Ovary (tissue), 3 donors: ENCODE measurements around the gene POLA2.

Source experiments
- EP300 ChIP-seq: sonication (generic); formaldehyde crosslinking; IDR thresholded peaks from one replicate; pipeline ENCODE4 v1.6.1; 2017; ENCODE audit warnings: antibody characterized with exemption
- POLR2A ChIP-seq: fragments of 450-650 bp; IDR thresholded peaks from one replicate; pipeline ENCODE4 v1.6.1; 2017; ENCODE audit warnings: antibody characterized with exemption, mild to moderate bottlenecking, moderate library complexity
- TF ChIP-seq, protein P1 (sequence below), 3 donors: fragments of 450-650 bp in 2 of 3; fragments of 200-600 bp in 1 of 3; IDR thresholded peaks; one replicate each; pipeline versions ENCODE4 v1.5.1 to v1.8.0; 2016 to 2022; ENCODE audit warnings: antibody characterized with exemption in 3 of 3, mild to moderate bottlenecking in 1 of 3
- donor health status: DM: no; HTN: no; CAD: no.

DNA sequence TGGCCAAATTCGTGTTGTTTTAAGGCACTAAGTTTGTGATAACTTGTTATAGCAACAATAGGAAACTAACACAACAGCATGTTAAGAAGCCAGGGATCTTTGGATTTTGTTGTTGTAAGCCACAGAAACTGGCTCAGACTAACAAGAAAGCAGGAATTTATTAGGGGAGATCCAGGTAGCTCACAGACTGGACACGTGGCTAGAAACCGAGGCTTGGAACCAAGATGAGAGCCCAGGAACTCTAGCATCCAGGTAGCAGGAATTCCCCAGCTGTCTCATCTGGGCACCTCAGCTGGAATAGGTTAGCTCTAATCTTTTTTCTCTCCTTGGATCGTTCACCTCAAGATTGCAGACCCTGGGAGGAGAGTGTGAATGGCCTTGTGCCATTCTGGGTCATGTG is 24.9 kb downstream of the POLA2 start:
- TF ChIP-seq, protein P1, sequence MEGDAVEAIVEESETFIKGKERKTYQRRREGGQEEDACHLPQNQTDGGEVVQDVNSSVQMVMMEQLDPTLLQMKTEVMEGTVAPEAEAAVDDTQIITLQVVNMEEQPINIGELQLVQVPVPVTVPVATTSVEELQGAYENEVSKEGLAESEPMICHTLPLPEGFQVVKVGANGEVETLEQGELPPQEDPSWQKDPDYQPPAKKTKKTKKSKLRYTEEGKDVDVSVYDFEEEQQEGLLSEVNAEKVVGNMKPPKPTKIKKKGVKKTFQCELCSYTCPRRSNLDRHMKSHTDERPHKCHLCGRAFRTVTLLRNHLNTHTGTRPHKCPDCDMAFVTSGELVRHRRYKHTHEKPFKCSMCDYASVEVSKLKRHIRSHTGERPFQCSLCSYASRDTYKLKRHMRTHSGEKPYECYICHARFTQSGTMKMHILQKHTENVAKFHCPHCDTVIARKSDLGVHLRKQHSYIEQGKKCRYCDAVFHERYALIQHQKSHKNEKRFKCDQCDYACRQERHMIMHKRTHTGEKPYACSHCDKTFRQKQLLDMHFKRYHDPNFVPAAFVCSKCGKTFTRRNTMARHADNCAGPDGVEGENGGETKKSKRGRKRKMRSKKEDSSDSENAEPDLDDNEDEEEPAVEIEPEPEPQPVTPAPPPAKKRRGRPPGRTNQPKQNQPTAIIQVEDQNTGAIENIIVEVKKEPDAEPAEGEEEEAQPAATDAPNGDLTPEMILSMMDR (IDR thresholded peaks at IDR 0.05) = no peak
- no peak for TF ChIP-seq POLR2A
- no peak for TF ChIP-seq EP300
